Measurements from ENCODE around the gene TMPRSS13.

TMPRSS13 gene

DNA sequence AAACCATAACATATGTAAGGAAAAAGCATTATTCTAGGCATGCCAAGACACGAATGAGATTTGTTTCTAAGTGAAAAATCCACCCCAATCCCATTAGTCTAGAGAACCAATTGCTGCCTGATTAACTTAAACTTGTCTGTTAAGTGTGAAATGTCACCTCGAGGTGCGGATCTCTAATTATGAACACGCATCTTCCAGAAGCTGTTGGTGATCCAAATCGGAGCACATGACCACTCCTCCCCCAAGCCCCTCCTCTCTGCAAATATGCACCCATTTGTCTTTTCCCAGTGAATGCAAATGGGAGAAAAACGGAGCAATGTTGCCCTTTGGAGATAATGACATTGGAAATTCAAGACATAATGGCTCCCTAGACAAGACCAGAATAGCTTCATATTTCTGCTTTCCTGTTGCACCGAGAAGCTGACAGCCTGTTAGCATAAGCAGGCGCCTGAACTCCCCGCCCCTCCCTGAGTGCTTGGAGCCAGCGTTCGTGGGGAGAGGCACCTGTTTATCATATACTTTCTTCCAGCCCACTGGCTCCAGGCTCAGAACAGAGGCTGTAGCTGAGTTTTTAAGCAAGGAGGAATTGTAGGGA lies 46.8 kb downstream of the TMPRSS13 start:
- TF ChIP-seq Cebpa-rat (IDR thresholded peaks at IDR 0.05) = no peak
- H3K9ac ChIP-seq = no peak overlapping the region
- no peaks in the 10 kb centered on the region for H3K36me3 ChIP-seq
- no peak overlapping the region for H3K4me3 ChIP-seq
- H4K20me1 ChIP-seq = no peaks in the 10 kb centered on the region
- H3K4me2 ChIP-seq = no peak overlapping the region
- no peaks in the 10 kb centered on the region for H3K9me3 ChIP-seq
- no peaks in the 10 kb centered on the region for H3K4me1 ChIP-seq
- H3K27ac ChIP-seq = no peak overlapping the region
- peaks cover 25% of the 10 kb centered on the region for H3K27me3 ChIP-seq

DNA sequence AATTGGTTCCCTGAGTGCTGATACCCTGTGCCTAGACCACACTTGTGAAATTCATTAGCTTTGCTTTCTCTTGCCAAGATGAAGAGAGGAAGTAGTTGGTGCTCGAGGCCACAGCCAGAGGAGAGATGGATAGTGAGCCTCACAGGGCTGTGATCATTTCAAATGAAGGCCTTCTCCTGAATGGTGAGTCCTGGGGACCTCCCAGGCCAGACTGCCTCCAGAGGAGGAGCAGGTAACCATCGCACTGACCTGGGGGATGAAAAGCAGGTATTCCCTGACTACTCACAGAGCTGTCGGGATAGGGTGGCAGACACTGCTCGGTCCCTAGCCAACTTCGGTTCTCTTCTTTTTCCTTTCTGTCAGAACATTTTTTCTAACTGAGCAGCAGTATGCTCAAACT lies 48.0 kb downstream of the TMPRSS13 start:
- H3K27me3 ChIP-seq = peaks cover 36% of the 10 kb centered on the region
- no peaks in the 10 kb centered on the region for H3K9me3 ChIP-seq
- H4K20me1 ChIP-seq = no peaks in the 10 kb centered on the region
- no peaks in the 10 kb centered on the region for H3K36me3 ChIP-seq
- H3K9ac ChIP-seq = no peak overlapping the region
- no peak for TF ChIP-seq Cebpa-rat (IDR thresholded peaks at IDR 0.05)
- H3K4me1 ChIP-seq = peaks cover 2% of the 10 kb centered on the region
- no peak overlapping the region for H3K27ac ChIP-seq
- H3K4me3 ChIP-seq = no peak overlapping the region
- no peak overlapping the region for H3K4me2 ChIP-seq

DNA sequence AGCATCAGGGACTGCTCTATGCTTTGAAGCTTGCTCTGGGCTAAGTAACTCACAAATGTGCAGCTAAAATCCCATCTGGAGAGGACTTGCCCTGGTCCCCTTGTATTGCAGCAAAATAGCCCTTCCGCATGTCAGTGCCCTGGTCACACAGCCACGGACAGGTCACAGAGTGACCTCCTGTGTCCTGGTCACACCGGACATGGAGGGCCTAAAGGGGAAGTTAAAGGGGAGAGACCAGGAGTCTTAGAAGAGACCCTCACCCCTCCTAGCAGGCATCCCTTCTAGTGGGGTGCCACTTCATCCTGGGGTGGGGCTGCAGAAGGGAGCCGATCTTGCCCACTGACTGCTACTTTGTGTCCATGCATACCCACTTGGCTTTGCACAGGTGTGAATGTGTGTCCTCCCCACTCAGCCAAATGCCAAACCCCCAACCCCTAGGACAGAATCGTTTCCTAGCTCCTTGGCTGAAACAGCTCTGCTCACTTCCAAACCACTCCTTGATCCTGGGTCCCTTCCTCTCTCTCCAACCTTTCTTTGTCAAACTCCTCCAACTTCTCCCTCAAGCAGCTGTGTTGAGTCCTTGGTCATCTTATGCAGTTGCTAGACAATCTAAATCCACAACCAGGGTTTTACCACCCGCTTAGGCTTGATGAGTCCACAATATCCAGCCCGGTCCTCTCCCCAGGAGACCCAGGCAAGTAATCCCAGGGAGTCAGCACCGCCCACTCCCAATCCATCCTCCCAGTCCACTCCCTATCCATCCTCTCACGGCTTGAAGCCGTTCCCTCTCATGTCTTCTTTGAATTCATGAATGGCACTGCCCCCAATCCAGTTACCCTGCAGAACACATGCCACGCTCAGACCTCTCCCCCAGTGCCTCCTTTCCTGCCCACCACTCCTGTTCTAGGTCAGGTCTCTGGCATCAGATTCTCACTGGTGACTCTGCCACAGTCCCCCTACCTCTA lies 49.4 kb downstream of the TMPRSS13 start:
- H3K9me3 ChIP-seq = no peaks in the 10 kb centered on the region
- TF ChIP-seq Cebpa-rat (IDR thresholded peaks at IDR 0.05) = no peak

DNA sequence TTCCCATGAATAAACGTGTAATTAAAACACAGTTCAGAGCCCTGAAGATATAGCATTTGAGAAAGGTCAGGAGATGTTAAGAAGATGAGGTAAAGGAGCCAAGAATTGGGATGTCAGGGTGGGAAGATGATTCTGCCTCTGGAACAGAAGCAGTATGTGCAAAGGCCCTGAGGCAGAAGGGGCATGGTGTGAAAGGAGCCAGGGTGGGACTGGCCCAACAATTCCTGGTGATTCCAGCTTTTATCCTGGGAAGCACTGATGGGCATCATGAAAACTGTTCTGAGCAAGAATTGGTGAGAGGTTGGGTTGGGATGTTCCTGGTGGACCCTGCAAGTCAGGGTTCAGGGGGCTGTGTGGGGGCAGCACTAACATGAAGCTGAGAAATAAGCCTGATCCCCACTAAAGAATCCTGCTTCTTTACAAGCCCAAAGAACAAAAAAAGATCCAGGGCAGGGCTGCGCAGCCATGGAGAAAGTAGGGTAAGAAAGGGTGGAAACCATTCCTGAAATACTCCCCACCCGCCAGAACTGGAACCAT lies 50.2 kb downstream of the TMPRSS13 start:
- Histone ChIP-seq H3K9me3 (no peaks in the 10 kb centered on the region), H3K36me3 (no peaks in the 10 kb centered on the region), H3K4me1 (peaks cover 24% of the 10 kb centered on the region), H4K20me1 (no peaks in the 10 kb centered on the region; the same call in 1 of the 2 replicates), H3K27ac (no peak overlapping the region), H3K9ac (no peak overlapping the region), H3K4me2 (no peak overlapping the region), H3K4me3 (no peak overlapping the region), H3K27me3 (peaks cover 59% of the 10 kb centered on the region)
- TF ChIP-seq Cebpa-rat (IDR thresholded peaks at IDR 0.05) = no peak

More for the DNA sequence above, 49.4 kb downstream of the TMPRSS13 start:
- Histone ChIP-seq H3K9ac (no peak overlapping the region), H3K36me3 (no peaks in the 10 kb centered on the region), H3K27ac (no peak overlapping the region), H3K4me2 (no peak overlapping the region), H3K4me3 (no peak overlapping the region), H3K27me3 (peaks cover 51% of the 10 kb centered on the region), H3K4me1 (peaks cover 16% of the 10 kb centered on the region), H4K20me1 (no peaks in the 10 kb centered on the region)

GRCh38 chr11:117878314-117878938 lies 50.8 kb downstream of the TMPRSS13 start:
- Histone ChIP-seq H4K20me1 (no peaks in the 10 kb centered on the region; the same call in 1 of the 2 replicates), H3K27me3 (peaks cover 64% of the 10 kb centered on the region), H3K4me2 (no peak overlapping the region), H3K9ac (no peak overlapping the region), H3K9me3 (no peaks in the 10 kb centered on the region), H3K36me3 (no peaks in the 10 kb centered on the region), H3K4me3 (no peak overlapping the region), H3K27ac (no peak overlapping the region), H3K4me1 (peaks cover 30% of the 10 kb centered on the region)
- no peak for TF ChIP-seq Cebpa-rat (IDR thresholded peaks at IDR 0.05)

DNA sequence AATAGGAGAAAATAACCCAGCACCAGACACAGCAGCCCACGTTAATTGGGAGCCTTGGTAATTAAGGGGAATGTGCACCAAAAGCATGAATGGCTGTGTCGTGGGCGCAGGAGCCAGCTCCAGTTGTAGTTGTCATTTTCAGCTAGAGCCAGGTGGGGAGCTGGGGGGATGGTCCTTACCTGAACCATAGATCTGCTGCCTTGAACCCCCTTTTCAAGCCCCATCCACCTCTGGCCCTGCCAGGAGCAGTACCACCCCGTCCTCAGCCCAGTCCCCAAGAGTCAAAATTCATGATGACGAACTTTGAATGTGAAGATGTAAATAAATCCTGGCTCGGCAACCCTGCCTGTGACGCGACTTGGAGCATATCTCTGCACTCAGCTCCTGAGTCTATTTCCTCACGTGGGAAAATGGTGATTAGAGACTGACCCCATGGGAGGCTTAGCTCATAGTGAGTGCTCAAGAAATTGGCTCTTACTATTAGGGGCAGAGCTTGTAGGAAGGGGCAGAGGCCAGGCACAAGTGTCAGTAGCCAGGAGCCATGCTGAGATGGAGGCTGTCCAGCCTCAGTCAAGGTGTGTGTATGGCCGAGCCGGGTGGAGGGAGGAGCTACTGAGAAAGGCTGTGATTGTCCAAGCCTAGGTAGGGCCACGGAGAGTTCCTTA lies 52.0 kb downstream of the TMPRSS13 start:
- H3K27me3 ChIP-seq = peaks cover 72% of the 10 kb centered on the region
- peaks cover 40% of the 10 kb centered on the region for H3K4me1 ChIP-seq
- H3K4me2 ChIP-seq = peak overlapping the region; percentile 68; the same call in 1 of the 2 replicates
- H3K9me3 ChIP-seq = no peaks in the 10 kb centered on the region
- no peak overlapping the region for H3K9ac ChIP-seq
- no peaks in the 10 kb centered on the region for H3K36me3 ChIP-seq
- no peak for TF ChIP-seq Cebpa-rat (IDR thresholded peaks at IDR 0.05)
- H4K20me1 ChIP-seq = no peaks in the 10 kb centered on the region; the same call in 1 of the 2 replicates
- H3K4me3 ChIP-seq = peak overlapping the region; percentile 50; the same call in 1 of the 2 replicates
- H3K27ac ChIP-seq = no peak overlapping the region

- Histone ChIP-seq H3K9me3 (no peaks in the 10 kb centered on the region), H3K4me3 (peak within 1 kb of the TSS; percentile 50), H3K4me1 (peaks cover 40% of the 10 kb centered on the region), H4K20me1 (no peaks in the 10 kb centered on the region; the same call in 1 of the 2 replicates), H3K9ac (no peak within 1 kb of the TSS), H3K36me3 (no peaks in the 10 kb centered on the region), H3K27ac (no peak within 1 kb of the TSS), H3K4me2 (peak within 1 kb of the TSS; percentile 68), H3K27me3 (peaks cover 72% of the 10 kb centered on the region)
- no peak for TF ChIP-seq Cebpa-rat (IDR thresholded peaks at IDR 0.05)
Measured at GRCh38 chr11:117876341-117877119, 52.7 kb downstream of the TMPRSS13 start, which contains the start of gene FXYD6. Gene FXYD6, minus strand, starts transcription at chr11:117876658. Its CDS starts 33,882 bp downstream, at chr11:117842776.

GRCh38 chr11:117876059-117876340 lies 53.2 kb downstream of the TMPRSS13 start:
- H4K20me1 ChIP-seq = no peaks in the 10 kb centered on the region; the same call in 1 of the 2 replicates
- H3K27ac ChIP-seq = no peak overlapping the region
- no peak for TF ChIP-seq Cebpa-rat (IDR thresholded peaks at IDR 0.05)
- peaks cover 72% of the 10 kb centered on the region for H3K27me3 ChIP-seq
- H3K4me2 ChIP-seq = peak overlapping the region; percentile 68
- no peaks in the 10 kb centered on the region for H3K36me3 ChIP-seq
- no peaks in the 10 kb centered on the region for H3K9me3 ChIP-seq
- H3K4me1 ChIP-seq = peaks cover 40% of the 10 kb centered on the region
- peak overlapping the region; percentile 50 for H3K4me3 ChIP-seq
- H3K9ac ChIP-seq = no peak overlapping the region

Measured in BLaER1 (cell line).